Brain microvascular endothelial cell (primary cell): Measurements from ENCODE around the gene HPN.
"Not testable (repeated sequence)": the region's sequence is repeated elsewhere in the genome, so short reads cannot be mapped to it uniquely, and the experiment has no call there.

Experiments
- DNase-seq: peaks from one replicate; pipeline ENCODE4 v3.0.0-alpha.2; 2020
- H3K27ac ChIP-seq: fragments of 250-450 bp; sonication (Bioruptor Pico); 2 replicates; pipeline ENCODE4 v1.5.1; 2020; ENCODE audit warnings: mild to moderate bottlenecking, moderate library complexity
- H3K27me3 ChIP-seq: fragments of 250-450 bp; sonication (Bioruptor Pico); replicated peaks from 2 replicates; pipeline ENCODE4 v1.5.1; 2020; ENCODE audit warnings: mild to moderate bottlenecking
- H3K36me3 ChIP-seq: fragments of 250-450 bp; sonication (Bioruptor Pico); replicated peaks from 2 replicates; pipeline ENCODE4 v1.5.1; 2020; ENCODE audit warnings: mild to moderate bottlenecking
- H3K4me3 ChIP-seq: 2 replicates; pipeline ENCODE4 v1.5.1; 2011; ENCODE audit warnings: low read depth, mild to moderate bottlenecking, control low read depth, low read length, moderate library complexity
- in situ Hi-C: cut with HindIII; loops from 2 replicates; pipeline ENCODE4 v1.10.0; 2017; ENCODE audit warnings: low sequenced_read_pairs, low pct_ligation_motif_present
- TF ChIP-seq, protein P1 (sequence below): IDR thresholded peaks from 2 replicates; pipeline ENCODE4 v1.5.1; 2011; ENCODE audit warnings: low read depth, mild to moderate bottlenecking, moderate library complexity, low read length, control low read depth, inconsistent platforms; ENCODE audit errors: missing control alignments

The HPN gene

DNA sequence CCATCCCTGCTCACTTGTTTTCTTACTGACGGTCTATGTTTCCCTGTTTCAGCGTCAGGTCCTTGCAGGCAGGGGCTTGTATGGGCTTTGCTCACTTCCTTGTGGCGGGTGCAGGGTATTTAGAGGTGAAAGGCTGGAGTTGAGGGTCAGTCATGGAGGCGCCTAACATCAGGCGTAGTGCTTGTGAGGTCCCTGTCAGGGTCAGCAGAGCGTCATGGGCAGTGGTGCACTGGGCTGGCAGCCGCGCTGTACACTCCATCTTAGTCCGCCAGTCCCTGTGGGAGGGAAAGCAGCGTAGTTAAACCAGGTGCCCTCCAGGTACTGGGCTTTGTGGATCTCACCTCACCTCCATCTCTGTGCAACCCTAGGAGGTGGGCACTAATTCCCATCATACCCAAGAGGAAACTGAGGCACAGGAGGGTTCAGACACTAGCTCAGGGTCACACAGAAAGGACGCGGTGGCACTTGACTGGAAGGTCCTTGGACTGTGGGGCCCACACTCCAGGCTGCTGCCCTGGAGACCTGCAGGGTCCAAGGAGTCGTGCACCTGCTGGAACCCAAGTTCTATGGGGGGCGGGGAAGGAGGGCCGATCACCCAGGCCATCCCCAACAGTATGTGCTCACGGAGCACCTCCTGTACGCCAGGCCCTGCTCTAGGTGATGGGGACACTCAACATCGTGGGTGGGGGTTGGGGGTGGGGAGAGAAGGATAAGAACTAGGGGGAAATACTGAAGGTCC lies 36.8 kb upstream of the HPN start:
- Histone ChIP-seq H3K27me3 (no peaks in the 10 kb centered on the region), H3K4me3 (no peak overlapping the region), H3K27ac (no peak overlapping the region), H3K36me3 (peaks cover 10% of the 10 kb centered on the region)
- in situ Hi-C loops: no loop called here
- no peak for DNase-seq
- TF ChIP-seq, protein P1, sequence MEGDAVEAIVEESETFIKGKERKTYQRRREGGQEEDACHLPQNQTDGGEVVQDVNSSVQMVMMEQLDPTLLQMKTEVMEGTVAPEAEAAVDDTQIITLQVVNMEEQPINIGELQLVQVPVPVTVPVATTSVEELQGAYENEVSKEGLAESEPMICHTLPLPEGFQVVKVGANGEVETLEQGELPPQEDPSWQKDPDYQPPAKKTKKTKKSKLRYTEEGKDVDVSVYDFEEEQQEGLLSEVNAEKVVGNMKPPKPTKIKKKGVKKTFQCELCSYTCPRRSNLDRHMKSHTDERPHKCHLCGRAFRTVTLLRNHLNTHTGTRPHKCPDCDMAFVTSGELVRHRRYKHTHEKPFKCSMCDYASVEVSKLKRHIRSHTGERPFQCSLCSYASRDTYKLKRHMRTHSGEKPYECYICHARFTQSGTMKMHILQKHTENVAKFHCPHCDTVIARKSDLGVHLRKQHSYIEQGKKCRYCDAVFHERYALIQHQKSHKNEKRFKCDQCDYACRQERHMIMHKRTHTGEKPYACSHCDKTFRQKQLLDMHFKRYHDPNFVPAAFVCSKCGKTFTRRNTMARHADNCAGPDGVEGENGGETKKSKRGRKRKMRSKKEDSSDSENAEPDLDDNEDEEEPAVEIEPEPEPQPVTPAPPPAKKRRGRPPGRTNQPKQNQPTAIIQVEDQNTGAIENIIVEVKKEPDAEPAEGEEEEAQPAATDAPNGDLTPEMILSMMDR: no peak

DNA sequence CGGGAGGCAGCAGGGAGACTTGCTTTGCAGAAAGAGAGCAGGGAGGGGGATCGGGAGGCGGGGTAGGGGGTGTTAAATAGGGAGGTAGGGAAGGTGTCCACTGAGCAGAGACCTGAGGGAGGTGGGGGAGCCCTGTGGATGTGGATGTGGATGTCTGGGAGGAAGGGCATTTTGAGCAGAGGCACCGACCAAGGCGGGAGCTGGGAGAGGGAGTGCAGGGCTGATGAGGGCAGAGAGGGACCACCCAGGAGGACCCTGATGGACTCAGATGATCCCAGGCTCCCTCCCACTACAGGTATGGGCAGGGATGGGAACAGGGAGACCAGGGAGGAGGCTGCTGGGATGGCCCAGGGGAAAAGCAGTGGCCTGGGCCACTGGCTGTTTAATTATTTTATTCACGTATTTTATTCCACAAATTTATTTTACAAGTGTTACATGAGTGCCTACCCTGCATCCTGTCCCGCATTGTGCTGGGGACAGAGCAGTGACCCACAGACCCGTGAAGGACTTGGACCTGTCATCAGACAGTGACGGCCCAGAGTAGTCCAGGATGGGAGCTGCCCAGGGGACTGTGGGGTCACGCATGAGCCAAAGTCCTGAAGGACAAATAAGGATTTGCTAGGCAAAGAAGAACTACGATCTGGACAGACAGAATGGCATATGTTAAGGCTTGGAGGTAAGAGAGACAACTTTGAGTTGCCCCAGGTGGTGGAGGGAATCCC lies 36.1 kb upstream of the HPN start:
- H3K27ac ChIP-seq: peak overlapping the region; percentile 30
- TF ChIP-seq, protein P1: no peak
- H3K36me3 ChIP-seq: peaks cover 17% of the 10 kb centered on the region
- DNase-seq: no peak
- H3K27me3 ChIP-seq: no peaks in the 10 kb centered on the region
- in situ Hi-C loops: no loop called here
- H3K4me3 ChIP-seq: no peak overlapping the region

DNA sequence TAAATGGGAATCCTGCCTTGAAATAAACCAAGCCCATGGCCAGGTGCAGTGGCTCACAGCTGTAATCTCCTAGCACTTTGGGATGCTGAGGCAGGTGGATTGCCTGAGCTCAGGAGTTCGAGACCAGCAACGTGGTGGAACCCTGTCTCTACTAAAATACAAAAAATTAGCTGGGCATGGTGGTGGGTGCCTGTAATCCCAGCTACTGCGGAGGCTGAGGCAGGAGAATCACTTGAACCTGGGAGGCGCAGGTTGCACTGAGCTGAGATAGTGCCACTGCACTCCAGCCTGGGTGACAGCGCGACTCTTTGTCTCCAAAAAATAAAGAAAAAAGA lies 35.5 kb upstream of the HPN start:
- in situ Hi-C loops, H3K27me3 ChIP-seq, DNase-seq, H3K4me3 ChIP-seq: not testable (repeated sequence)
- H3K27ac ChIP-seq: peak overlapping the region; percentile 30
- peaks cover 20% of the 10 kb centered on the region for H3K36me3 ChIP-seq

DNA sequence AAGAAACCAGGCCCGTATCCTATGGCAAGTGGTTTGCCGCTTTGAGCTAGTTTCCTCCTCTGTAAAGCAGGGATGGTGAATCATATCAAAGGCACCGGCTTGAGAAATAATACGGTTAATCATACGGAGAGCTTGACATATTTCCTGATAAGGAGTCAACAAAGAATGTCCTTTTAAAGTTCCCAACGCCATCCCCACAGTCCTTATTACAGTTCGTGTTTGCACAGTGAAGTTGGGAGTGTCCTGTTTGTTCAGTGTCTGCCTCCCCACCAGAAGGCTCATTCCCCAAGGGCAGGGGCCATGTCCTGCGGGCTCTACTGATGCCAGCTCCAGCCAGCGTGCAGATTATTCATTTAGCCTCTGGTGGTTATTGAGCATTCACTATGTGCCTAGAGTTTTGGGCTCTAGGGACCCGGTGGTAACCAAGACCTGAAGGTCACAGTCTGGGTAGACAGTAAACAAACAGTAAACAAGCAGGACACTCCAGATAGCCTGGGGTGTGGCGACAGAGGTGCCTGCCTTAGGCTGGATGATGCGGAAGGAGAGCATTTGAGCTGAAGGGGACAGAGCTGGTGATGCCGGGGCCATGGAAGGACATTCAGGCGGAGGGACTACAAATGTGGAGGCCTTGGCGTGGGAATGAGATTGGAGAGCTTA lies 35.1 kb upstream of the HPN start:
- peak overlapping the region; percentile 50 for H3K27ac ChIP-seq
- peaks cover 20% of the 10 kb centered on the region for H3K36me3 ChIP-seq
- peak; percentile 71 for DNase-seq

DNA sequence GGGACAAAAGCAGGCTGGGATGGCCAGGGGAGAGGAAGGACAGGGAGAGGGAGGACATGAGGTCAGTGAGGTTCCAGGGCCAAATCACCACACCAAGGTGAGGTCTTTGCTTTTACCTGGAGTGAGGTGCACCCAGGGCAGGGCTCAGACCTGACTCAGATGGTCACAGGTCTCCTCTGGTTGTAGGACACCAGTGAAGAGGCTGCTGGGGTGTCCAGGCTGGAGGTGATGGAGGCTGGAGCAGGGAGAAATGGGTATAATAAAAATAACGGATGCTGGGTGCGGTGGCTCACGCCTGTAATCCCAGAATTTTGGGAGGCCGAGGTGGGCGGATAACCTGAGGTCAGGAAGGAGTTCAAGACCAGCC lies 34.5 kb upstream of the HPN start:
- TF ChIP-seq, protein P1: no peak
- Histone ChIP-seq H3K27me3 (no peaks in the 10 kb centered on the region), H3K27ac (peak overlapping the region; percentile 50), H3K4me3 (no peak overlapping the region), H3K36me3 (peaks cover 24% of the 10 kb centered on the region)
- in situ Hi-C loops: no loop called here
- DNase-seq: no peak

More for the DNA sequence above, 35.1 kb upstream of the HPN start:
- in situ Hi-C loops: no loop called here
- H3K27me3 ChIP-seq: no peaks in the 10 kb centered on the region
- TF ChIP-seq, protein P1: no peak
- no peak overlapping the region for H3K4me3 ChIP-seq

DNA sequence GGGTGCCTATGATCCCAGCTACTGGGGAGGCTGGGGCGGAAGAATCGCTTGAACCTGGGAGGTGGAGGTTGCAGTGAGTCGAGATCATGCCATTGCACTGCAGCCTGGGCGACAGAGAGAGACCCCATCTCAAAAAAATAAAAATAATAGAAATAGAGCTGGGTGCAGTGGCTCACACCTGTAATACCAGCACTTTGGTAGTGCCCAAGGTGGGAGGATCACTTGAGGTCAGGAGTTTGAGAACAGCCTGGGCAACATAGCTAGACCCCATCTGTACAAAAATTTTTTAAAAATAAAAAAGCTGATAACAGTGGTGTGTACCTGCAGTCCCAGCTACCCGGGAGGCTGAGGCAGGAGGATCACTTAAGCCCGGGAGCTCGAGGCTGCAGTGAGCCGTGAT lies 34.1 kb upstream of the HPN start:
- in situ Hi-C loops: not testable (repeated sequence)

More for the DNA sequence above, 34.1 kb upstream of the HPN start:
- H3K36me3 ChIP-seq: peaks cover 29% of the 10 kb centered on the region
- not testable (repeated sequence) for H3K4me3 ChIP-seq, DNase-seq, H3K27me3 ChIP-seq, H3K27ac ChIP-seq
